ENCODE data around the gene TMEM235. TPM values are rescaled to one million over a fixed set of nuclear protein-coding genes. Genes with fewer than 3 reads are reported as not detected.

Gene TMEM235
- total RNA-seq, 4 donors from 2014 or later, result not detected

- no peak for TF ChIP-seq CTCF (IDR thresholded peaks at IDR 0.05)
- DNase-seq (ENCODE audit: low spot score) (no peak), ATAC-seq (ENCODE audit: low FRiP score) (no peak)
Observed at GRCh38 chr17:78205124-78205775, 26.2 kb upstream of the TMEM235 start.

GRCh38 chr17:78206298-78206697 lies 25.1 kb upstream of the TMEM235 start:
- DNase-seq (ENCODE audit: low spot score) (no peak), ATAC-seq (ENCODE audit: low FRiP score) (no peak)
- TF ChIP-seq CTCF (IDR thresholded peaks at IDR 0.05), result no peak

- DNase-seq (ENCODE audit: low spot score) (no peak), ATAC-seq (ENCODE audit: low FRiP score) (no peak)
- no peak for TF ChIP-seq CTCF (IDR thresholded peaks at IDR 0.05)
Observed at GRCh38 chr17:78208486-78208885, 22.9 kb upstream of the TMEM235 start.

- ATAC-seq (ENCODE audit: low FRiP score) (no peak), DNase-seq (ENCODE audit: low spot score) (no peak)
- TF ChIP-seq CTCF (IDR thresholded peaks at IDR 0.05), result no peak
Observed at GRCh38 chr17:78210111-78210510, 21.3 kb upstream of the TMEM235 start.

GRCh38 chr17:78211032-78211431 lies 20.4 kb upstream of the TMEM235 start:
- ATAC-seq (ENCODE audit: low FRiP score), result no peak
- DNase-seq (ENCODE audit: low spot score), result no peak
- no peak for TF ChIP-seq CTCF (IDR thresholded peaks at IDR 0.05)

GRCh38 chr17:78214016-78214705 lies 17.3 kb upstream of the TMEM235 start, which contains the start of gene BIRC5:
BIRC5 (plus strand) TSS chr17:78214253; CDS start chr17:78214317, 64 bp downstream.
- TF ChIP-seq CTCF (IDR thresholded peaks at IDR 0.05), result no peak
- ATAC-seq (ENCODE audit: low FRiP score) (peak; percentile 95), DNase-seq (ENCODE audit: low spot score) (peak; percentile 81)

GRCh38 chr17:78214706-78215061 lies 16.7 kb upstream of the TMEM235 start:
- ATAC-seq (ENCODE audit: low FRiP score) (no peak), DNase-seq (ENCODE audit: low spot score) (no peak)
- TF ChIP-seq CTCF (IDR thresholded peaks at IDR 0.05), result no peak

Measured in omental fat pad (tissue), 4 donors.